GM18526 (cell line): ENCODE data around the gene CGNL1.

Source experiments
- POLR2A ChIP-seq: IDR thresholded peaks from 3 replicates; pipeline ENCODE4 v1.6.1; 2011; ENCODE audit not compliant: insufficient read length; ENCODE audit errors: extremely low read depth

Gene CGNL1

DNA sequence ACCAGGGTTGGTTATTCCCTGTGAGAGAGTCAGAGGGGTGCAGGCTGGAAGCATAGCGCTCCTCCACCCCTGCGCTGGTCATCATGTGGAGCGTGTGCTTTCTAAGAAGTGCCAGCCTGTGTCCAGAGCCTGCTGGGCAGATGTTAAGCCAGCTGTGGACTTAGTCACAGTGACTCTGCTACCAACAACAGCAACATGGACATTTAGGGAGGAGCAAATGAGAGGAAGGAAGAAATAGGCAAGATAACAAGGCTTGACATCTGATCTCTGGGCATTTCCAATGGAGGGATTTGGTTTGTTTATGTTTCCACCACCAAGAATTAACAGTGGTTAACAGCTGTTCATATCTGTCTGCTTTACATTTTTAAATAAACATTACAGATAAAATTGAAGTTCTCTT is 179.0 kb downstream of the CGNL1 start:
- no peak for TF ChIP-seq POLR2A

GRCh38 chr15:57556040-57556439 is 179.7 kb downstream of the CGNL1 start:
- no peak for TF ChIP-seq POLR2A

- no peak for TF ChIP-seq POLR2A
Measured at GRCh38 chr15:57557267-57557666, 181.0 kb downstream of the CGNL1 start.

- TF ChIP-seq POLR2A, result no peak
Measured at GRCh38 chr15:57557810-57558209, 181.5 kb downstream of the CGNL1 start.

- TF ChIP-seq POLR2A, result no peak
Measured at GRCh38 chr15:57559875-57560274, 183.6 kb downstream of the CGNL1 start.

GRCh38 chr15:57561041-57561711 is 184.9 kb downstream of the CGNL1 start:
- no peak for TF ChIP-seq POLR2A

- TF ChIP-seq POLR2A, result no peak
Measured at GRCh38 chr15:57562196-57562769, 186.0 kb downstream of the CGNL1 start.

GRCh38 chr15:57563416-57563815 is 187.1 kb downstream of the CGNL1 start:
- TF ChIP-seq POLR2A, result no peak

DNA sequence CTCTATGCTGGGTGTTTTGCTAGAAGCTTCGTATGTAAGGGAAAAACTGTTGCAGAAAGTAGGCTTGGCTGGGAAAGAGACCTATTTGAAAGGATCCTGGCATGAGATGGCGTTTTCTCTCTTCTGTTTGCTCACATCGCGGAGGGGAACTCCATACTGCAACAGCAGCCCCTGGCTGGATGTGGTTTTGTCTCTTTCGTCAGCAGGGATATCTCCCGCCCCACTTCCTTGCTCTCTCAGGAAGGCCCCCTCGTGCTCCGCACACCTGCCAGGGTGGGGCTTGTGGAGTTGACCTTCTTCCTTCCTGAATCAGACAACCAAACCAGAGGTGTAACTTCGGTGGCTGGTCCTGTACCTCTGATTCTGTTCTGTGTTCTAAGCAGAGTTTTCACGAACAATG is 189.0 kb downstream of the CGNL1 start:
- no peak for TF ChIP-seq POLR2A

DNA sequence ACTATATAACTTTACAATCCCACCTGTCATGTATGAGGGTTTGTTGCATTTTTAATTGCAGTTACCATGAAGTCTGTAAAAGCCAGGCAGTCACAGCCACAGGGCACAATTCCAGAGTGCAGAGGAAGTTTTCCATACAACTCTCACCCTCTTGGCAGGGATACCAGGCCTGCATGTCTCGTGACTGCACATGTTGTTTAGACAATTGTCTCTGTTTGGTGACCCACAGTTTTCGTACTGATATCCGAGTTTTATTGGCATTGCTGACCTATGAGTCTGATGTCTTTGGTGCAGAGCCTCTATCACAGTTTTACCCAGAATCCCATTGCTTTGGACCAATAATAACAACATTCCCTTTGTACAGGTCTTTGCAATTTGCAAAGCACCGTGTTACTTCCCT is 190.5 kb downstream of the CGNL1 start:
- TF ChIP-seq POLR2A, result no peak

- TF ChIP-seq POLR2A, result no peak
Measured at GRCh38 chr15:57567891-57568290, 191.6 kb downstream of the CGNL1 start.

DNA sequence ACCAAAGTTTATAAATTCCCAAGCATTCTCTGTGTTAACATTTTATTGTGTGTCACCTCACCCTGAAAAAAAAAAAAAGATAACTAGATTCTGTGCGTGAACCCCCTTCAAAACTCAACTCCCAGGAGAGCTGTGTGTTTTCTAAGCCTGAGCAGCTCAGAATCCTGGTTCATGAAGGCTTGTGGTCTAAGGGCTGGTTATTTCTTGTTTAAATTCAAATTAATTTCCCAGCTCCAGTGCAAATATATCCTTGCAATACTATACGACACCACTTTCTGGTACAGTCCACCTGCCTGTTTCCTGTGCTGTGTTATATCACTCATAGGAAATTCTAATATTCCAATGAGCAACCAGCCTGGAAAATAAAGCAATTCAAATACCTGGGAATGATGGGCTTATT is 192.0 kb downstream of the CGNL1 start:
- TF ChIP-seq POLR2A, result no peak

DNA sequence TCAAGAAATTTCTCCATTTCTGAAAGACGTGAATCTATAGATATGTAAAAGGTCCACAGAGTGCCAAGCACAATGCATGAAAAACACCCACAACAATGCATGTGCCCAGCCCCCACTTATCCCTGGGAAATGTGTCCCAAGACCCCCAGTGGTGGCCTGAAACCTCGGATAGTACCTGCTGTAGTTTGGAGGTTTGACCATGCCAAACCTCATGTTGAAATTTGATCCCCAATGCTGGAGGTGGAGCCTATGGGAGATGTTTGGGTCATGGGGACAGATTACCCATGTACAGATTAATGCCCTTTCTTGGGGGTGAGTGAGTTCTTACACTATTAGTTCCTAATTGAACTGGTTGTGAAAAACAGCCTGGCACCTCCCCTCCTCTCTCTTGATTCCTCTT is 194.0 kb downstream of the CGNL1 start:
- no peak for TF ChIP-seq POLR2A

DNA sequence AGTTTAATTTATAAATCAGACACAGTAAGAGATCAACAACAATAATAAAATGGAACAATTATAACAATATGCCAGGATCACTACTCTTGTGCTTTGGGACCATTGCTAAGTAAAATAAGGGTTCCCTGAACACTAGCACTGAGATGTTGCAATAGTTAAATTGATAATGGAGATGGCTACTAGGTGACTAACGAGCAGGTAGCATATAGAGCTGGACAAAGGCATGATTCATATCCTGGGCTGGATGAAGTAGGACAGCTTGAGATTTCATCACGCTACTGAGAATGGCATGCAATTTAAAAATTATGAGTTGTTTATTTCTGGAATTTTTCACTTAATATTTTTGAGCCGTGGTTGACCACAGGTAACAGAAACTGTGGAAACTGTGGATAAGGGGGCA is 194.7 kb downstream of the CGNL1 start:
- no peak for TF ChIP-seq POLR2A

GRCh38 chr15:57571725-57572124 is 195.4 kb downstream of the CGNL1 start:
- TF ChIP-seq POLR2A, result no peak

- TF ChIP-seq POLR2A, result no peak
Measured at GRCh38 chr15:57572468-57572867, 196.2 kb downstream of the CGNL1 start.

GRCh38 chr15:57573151-57573550 is 196.8 kb downstream of the CGNL1 start:
- no peak for TF ChIP-seq POLR2A
